CD1c-positive myeloid dendritic cell (primary cell): ENCODE measurements around the gene CYTH1.

Source experiments
- DNase-seq: peaks from one replicate; pipeline ENCODE4 v3.0.0-alpha.2; 2016; ENCODE audit errors: extremely low spot score

Gene CYTH1

GRCh38 chr17:78735832-78736525 lies 46.1 kb downstream of the CYTH1 start:
- peak; percentile 71 for DNase-seq

GRCh38 chr17:78734793-78735641 lies 47.1 kb downstream of the CYTH1 start:
- peak; percentile 36 for DNase-seq

- DNase-seq: no peak
Observed at GRCh38 chr17:78732354-78732753, 49.7 kb downstream of the CYTH1 start.

- no peak for DNase-seq
Observed at GRCh38 chr17:78731904-78732303, 50.2 kb downstream of the CYTH1 start.

DNA sequence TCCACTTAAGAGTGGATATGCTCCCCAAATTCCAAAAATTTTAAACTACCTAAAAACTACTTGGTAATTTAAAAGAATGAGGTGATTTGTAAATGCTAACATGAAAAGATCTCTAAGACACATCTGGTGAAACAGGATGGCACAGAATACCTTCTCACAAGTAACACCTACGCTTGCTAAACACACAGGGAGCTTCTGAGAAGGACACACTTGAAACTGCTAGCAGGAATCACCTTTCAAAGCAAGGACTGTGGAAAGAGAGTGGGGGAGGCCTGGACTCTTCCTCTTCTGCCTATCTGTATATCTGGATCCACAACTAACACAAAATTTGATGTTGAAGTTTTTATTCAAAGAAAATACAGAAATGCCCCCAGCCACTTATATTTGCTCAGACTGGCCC lies 52.4 kb downstream of the CYTH1 start:
- DNase-seq: no peak

DNA sequence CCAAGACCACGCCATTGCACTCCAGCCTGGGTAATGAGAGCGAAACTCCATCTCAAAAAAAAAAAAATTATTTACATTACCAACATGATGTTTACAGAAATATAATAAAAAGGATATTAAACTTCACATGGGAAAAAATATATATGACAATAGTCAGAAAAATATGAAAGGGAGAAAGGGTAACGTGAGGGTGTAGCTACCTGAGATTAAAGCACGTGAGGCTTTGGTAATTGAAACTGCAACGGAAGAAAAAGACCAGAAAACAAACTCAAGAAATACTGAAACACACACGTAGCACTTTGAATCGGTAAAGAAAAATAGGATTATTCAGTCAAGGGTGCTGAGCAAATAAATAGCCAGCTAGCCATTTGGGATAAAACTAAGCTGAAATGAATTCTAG lies 53.6 kb downstream of the CYTH1 start:
- no peak for DNase-seq

- DNase-seq: no peak
Observed at GRCh38 chr17:78727476-78728229, 54.4 kb downstream of the CYTH1 start.

- DNase-seq: no peak
Observed at GRCh38 chr17:78727057-78727456, 55.0 kb downstream of the CYTH1 start.

- no peak for DNase-seq
Observed at GRCh38 chr17:78726513-78726912, 55.6 kb downstream of the CYTH1 start.

DNA sequence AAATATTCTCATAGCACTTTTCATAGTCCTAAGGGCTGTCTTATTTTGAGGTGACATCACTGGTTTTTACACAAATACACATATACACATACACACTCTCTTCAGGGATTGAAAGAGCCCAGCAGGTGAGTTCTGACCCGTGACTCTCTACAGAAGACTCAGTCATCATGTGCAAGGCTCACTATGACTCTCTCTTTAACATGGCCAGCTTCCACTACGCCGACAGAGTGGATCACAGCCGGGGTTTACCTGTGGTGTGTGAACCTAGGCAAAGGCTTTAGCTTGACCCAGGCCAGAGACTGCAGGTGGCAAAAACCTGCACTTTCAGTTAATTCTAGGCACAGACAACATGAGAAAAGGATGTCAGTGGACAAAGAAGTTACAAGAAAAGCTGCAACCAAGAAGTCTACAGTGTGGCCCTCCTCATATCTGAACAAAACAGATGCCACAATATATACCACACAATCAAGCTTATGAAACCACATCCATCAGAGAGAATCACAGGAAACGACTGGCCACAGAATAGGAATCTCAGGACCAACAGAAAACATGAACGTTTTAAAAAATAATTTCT lies 56.5 kb downstream of the CYTH1 start:
- no peak for DNase-seq

DNA sequence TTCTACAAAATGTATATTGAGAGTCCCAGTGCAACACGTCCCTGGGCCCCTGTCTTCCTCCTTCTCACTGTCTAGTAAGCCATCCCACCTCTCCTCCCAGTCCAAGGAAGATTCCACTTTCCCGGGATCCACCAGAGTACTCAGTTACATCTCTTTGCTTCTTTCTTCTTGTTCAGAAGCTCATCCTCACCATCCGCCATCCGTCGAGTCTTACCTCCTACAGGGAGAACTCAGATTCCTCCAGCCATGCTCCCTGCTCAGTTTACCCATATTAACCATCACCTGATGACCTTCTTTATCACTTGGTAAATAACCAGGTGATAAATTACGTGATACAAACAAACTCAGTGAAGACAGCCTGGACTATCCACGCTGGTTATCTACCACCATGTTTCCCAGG lies 57.1 kb downstream of the CYTH1 start:
- DNase-seq: no peak

GRCh38 chr17:78724544-78724943 lies 57.5 kb downstream of the CYTH1 start:
- DNase-seq: no peak

- DNase-seq: no peak
Observed at GRCh38 chr17:78723957-78724356, 58.1 kb downstream of the CYTH1 start.

GRCh38 chr17:78723001-78723796 lies 58.9 kb downstream of the CYTH1 start:
- DNase-seq: no peak

- DNase-seq: no peak
Observed at GRCh38 chr17:78722246-78722761, 59.8 kb downstream of the CYTH1 start.

GRCh38 chr17:78719630-78720298 lies 62.3 kb downstream of the CYTH1 start:
- DNase-seq: no peak

DNA sequence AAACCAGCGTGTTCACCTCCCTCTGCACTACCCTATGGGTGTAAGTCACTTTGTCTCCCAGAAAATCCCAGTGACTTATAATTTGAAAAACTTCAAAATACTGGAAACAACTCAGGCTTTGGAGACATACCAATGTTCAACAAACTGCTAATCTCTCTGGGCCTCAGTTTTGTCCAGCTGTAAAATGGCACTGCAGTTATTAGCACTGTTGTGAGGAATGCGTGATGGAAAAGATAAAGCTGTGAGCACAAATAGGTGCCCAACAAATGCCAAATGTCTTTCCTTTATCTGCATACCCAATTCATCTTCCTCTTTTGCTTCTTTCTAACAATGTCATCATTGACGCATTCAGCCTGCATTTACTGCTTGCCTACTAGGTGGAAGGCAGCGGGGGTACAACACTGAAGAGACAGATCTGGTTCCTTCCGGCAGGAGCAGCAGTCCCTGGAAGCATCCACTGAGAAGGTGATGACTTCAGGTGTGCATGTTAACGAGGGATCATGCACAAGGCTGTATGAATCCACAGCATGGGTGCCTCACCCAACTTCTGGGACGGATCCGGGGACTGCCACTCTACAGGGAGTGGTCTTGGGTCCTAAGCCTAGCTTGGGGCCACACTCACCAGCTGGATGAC lies 63.4 kb downstream of the CYTH1 start:
- DNase-seq: no peak

DNA sequence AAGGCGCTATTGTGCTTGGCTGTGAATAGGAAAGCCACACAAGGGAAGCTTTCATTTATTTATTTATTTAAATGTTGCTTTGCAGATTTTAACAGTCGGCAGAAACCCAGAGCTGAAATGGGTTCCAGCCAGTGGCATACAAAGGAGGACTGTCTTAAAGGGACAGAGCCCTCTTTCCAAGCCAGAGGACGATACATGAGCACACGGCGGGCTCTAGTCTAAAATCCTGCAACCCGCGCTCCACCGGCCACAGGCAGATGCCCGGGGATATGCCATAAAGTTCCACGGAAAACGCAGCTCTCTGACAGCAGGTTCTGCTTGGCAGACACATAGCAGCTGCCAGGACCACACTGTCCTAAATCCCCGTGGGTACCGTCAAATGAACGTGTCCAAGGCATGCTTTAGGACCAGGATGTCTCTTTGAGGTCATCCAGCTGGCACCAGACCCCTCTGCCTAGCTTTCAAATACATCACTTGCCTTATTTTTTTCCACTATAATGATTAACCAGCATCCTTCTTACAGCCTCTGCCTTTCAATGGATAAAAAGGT lies 64.6 kb downstream of the CYTH1 start:
- DNase-seq: no peak

DNA sequence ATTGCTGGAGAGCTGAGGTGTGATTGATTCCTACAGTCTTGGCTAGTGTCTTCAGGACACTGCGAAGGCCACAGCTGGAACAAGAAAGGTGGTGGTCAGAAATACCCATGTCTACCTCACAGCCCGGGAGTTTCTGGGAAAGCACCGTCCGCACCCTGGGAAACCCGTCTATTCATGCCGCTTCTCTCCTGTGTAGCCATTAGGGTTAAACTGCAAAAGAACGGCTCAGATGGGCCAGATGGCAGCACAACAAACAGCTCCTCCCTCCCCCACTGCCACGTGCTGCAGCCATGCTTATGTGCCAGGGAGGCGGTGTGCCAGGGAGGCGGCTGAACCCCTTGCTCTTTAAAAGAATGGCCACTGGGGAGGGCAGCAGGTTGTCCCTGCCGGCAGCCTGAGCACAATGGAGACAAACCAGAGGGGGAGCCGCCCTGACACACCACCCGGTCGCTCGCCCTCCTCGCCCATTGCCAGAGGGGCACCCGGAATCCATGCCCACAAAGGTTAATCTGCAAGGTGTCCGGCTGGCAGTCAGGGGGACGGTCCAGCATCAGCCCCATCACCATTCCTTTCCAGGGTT lies 65.2 kb downstream of the CYTH1 start:
- DNase-seq: no peak
